ACC112 (cell line): Measurements from ENCODE around the gene CLSTN1.

Experiments
- H2AFZ ChIP-seq: fragments of 200-600 bp; sonication (generic); one replicate; pipeline ENCODE4 v1.6.0; 2017; ENCODE audit warnings: antibody characterized with exemption, low read length; ENCODE audit not compliant: unreplicated experiment
- H3K27ac ChIP-seq: fragments of 200-600 bp; sonication (generic); 2 replicates; pipeline ENCODE4 v1.5.1; 2014; ENCODE audit warnings: low read depth, mild to moderate bottlenecking, antibody characterized with exemption, low read length, moderate library complexity
- H3K27me3 ChIP-seq: fragments of 200-600 bp; sonication (generic); 2 replicates; pipeline ENCODE4 v1.6.1; 2014; ENCODE audit warnings: mild to moderate bottlenecking, antibody characterized with exemption, low read length, moderate library complexity, mixed read lengths; ENCODE audit not compliant: insufficient read depth
- H3K36me3 ChIP-seq: fragments of 200-600 bp; sonication (generic); 2 replicates; pipeline ENCODE4 v1.6.1; 2016; ENCODE audit warnings: mild to moderate bottlenecking, antibody characterized with exemption, low read length, moderate library complexity, mixed read lengths; ENCODE audit not compliant: insufficient read depth
- H3K4me1 ChIP-seq: fragments of 200-600 bp; sonication (generic); one replicate; pipeline ENCODE4 v1.6.1; 2016; ENCODE audit warnings: low read length, mixed read lengths; ENCODE audit not compliant: insufficient read depth, unreplicated experiment, control insufficient read depth
- H3K4me3 ChIP-seq: fragments of 200-600 bp; sonication (generic); 2 replicates; pipeline ENCODE4 v1.5.1; 2014; ENCODE audit warnings: mild to moderate bottlenecking, low read depth, low read length
- H3K79me2 ChIP-seq: fragments of 200-600 bp; sonication (generic); one replicate; pipeline ENCODE4 v1.6.0; 2016; ENCODE audit warnings: low read length; ENCODE audit not compliant: control insufficient read depth, unreplicated experiment, insufficient read depth

Gene CLSTN1

DNA sequence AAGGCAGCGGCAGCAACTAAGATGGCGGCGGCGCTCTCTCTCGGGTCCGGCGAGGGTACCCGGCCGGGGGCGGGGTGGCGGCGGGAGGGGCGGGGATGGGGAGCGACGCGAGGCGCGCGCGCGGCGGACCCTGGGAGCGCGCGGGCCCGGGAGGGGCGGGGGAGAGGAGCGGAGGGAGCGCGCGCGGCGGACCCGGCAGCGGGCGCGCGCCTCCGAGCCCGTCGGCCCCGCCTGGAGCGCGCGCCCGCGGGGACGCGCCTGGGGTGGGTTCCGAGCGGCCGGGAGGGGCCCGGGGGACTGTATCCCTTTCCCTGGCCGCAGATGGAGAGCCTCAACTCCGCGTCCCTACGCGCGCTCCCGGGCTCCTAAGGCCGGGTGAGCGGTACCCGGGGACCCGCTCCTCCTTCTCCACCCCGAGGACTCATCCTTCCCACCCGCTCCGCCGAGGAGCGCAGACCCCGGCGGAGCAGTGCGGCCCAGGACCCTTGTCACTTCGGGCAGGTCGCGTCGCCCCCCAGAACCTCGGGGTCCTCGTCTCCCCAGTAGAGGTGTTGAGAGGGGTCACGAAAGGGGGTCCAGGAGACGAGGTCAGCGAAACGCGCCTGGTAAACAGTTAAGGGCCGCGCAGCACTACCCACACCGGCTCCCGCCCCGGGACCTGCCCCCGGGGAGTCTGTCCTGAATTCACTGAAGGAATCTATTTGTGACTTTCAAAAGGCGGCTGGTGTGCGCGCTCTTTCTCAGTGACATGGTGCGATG lies at the start of gene CLSTN1:
TSS of gene CLSTN1 (minus strand) at position 23 of the 759 bp plus-strand sequence. CDS start 232 bp downstream, outside the sequence.
- Histone ChIP-seq H2AFZ (peak within 1 kb of the TSS; percentile 93), H3K27me3 (no peaks in the 10 kb centered on the region), H3K79me2 (peaks cover 40% of the 10 kb centered on the region), H3K36me3 (no peaks in the 10 kb centered on the region), H3K4me3 (peak within 1 kb of the TSS; percentile 99), H3K27ac (no peak within 1 kb of the TSS), H3K4me1 (peaks cover 29% of the 10 kb centered on the region)

DNA sequence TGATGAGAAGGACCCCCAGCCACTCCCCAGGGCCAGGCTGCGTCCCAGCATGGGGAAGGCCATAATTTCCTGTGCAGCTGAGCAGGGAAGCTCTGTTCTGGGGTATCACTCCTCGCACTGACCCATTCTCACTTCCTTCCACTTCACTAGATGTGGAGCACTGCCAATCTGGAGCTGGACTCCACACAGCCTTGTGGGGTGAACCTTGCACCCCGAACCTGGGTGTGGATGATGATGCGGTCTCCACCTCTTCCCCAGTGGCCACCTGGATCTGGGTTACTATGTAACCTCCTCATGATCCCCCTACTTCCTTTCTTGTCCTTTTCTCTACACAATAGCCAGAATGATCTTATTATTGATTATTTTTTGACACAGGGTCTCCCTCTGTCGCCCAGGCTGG lies 49.6 kb upstream of the CLSTN1 start:
- Histone ChIP-seq H2AFZ (no peak overlapping the region), H3K27me3 (no peaks in the 10 kb centered on the region), H3K4me1 (peaks cover 4% of the 10 kb centered on the region), H3K79me2 (no peaks in the 10 kb centered on the region), H3K4me3 (no peak overlapping the region), H3K27ac (no peak overlapping the region), H3K36me3 (no peaks in the 10 kb centered on the region)

DNA sequence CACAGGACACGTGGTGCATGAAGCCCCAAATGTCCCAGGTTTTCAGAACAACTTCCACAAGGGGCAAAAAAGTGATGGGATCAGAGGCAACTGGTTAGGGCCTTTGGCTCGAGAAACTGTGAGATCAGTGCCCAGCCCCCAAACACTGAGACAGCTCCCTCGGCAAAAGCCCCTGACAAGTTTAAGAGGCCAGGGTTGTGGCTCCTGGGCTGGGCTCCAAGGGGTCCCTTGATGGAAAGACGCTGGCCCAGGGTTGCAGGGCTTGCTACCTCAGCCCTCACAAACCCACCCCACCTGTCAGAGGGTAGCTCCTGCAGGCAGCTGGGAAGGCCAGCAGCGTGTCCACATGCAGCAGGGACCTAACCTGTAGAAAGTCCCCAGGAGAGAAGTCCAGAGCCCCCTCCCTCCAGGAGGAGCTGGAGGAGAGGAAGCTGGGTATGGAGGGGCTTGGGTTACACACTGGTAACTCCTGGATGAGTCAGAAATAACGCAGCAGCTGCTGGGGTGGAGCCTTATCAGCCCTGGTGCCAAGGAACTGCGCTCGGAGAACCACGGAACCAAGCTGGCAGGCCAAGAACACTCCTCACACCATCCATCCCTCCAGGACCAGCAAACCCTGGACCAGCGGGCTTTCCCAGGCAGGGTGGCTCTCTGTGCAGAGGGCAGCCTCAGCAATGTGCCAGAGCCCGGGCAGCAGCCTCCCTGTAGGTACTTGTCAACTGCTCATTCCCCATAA lies 48.8 kb upstream of the CLSTN1 start:
- H3K4me3 ChIP-seq: no peak overlapping the region
- no peak overlapping the region for H2AFZ ChIP-seq
- H3K4me1 ChIP-seq: peaks cover 4% of the 10 kb centered on the region
- H3K27ac ChIP-seq: no peak overlapping the region
- no peaks in the 10 kb centered on the region for H3K27me3 ChIP-seq
- H3K79me2 ChIP-seq: no peaks in the 10 kb centered on the region
- H3K36me3 ChIP-seq: no peaks in the 10 kb centered on the region

DNA sequence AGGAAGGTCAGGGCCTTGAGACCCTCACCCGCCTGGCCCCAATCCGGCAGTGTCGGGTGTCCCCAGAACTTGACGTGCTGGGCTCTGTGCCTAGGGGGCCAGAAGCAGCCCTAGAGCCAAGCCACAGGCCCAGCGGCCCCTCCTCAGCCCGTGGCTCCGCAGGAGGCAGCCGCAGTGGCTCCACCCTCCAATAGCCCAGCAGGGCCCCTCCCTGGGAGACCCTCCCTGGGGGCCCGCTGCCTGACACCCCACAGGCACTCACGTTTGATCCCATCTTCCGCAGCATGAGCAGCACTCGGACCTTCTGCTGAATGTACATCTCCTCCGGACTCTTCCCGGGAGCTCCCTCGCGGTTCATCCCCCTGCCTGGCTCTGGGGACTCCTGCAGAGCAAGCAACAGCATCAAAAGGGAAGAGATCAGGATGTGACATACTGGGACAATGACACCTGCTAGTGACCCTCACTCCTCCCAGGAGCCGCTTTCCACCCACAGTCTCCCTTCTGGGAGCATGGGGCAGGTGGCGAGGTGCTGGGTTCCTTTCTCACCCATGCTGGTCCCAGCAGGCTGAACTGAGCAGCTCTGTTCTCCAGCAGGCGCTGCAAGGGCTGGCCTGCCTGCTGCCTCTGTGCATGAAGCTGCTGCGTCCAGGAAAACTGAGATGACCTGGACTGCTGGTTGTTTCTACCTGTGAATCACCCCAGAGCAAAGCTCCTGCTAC lies 48.1 kb upstream of the CLSTN1 start:
- H3K27me3 ChIP-seq: no peaks in the 10 kb centered on the region
- H3K27ac ChIP-seq: no peak overlapping the region
- H3K4me1 ChIP-seq: peaks cover 4% of the 10 kb centered on the region
- no peak overlapping the region for H3K4me3 ChIP-seq
- H3K36me3 ChIP-seq: no peaks in the 10 kb centered on the region
- no peaks in the 10 kb centered on the region for H3K79me2 ChIP-seq
- H2AFZ ChIP-seq: no peak overlapping the region

DNA sequence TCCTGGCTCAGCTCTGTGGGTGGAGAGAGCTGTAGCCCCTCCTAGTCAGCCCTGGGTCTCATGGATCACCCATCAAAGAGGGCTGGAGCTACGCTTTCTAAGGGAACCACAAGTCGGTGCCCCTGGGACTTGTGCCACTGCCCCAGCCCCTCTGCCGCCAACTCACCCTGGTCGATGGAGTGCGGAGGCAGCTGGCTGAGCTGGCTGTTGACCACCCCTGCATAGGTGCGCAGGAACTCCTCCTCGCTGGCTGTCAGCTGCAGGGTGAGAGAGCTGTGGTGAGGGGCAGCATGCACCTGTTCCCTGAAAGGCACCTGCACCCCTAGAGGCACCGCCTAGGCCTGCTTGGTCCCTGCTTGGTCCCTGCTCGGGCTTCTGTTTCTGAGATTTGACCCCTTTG lies 47.3 kb upstream of the CLSTN1 start:
- H3K27ac ChIP-seq: no peak overlapping the region
- no peaks in the 10 kb centered on the region for H3K79me2 ChIP-seq
- peaks cover 4% of the 10 kb centered on the region for H3K4me1 ChIP-seq
- H3K36me3 ChIP-seq: no peaks in the 10 kb centered on the region
- no peak overlapping the region for H2AFZ ChIP-seq
- no peaks in the 10 kb centered on the region for H3K27me3 ChIP-seq
- no peak overlapping the region for H3K4me3 ChIP-seq

DNA sequence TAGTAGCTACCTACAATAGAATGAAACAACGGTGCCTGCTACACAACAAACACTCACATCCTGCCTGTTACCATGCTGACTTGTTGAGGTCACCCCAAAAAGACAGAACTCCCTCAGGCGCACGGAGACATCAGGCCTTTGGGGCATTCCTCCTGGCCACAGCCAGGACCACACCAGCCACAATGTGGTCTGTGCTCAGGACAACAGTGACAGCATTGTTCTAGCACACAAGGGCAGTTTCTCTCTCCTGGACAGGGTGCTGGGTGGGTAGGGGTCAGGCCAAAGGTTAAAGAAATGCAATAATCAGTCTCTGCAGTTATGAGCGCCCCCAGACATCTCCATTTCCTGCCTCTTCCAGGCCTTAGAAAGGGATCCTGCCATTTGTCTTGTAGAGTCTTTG lies 46.8 kb upstream of the CLSTN1 start:
- H3K4me1 ChIP-seq: peaks cover 9% of the 10 kb centered on the region

DNA sequence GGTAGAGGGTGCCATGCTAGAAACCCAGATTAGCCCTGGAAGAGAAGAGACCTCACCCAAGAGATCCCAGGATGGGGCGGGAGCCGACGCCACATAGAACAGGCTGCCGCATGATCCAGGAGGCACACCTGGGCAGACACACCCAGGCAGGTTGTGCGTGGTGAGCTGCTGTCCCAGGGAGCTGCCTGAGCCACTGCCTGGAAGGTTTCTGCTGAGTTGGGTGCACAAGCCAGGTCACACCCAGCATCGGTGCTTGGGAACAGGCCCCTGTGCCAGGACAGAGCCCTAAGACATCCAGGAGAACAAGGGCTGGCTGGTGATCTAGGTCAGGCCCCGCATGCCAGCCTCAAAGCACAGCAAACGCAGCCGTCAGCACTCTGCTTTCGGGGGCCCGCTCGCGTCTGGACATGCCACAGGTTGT lies 46.1 kb upstream of the CLSTN1 start:
- Histone ChIP-seq H3K27ac (no peak overlapping the region), H3K4me1 (peaks cover 5% of the 10 kb centered on the region)

More for the DNA sequence above, 46.8 kb upstream of the CLSTN1 start:
- no peak overlapping the region for H3K27ac ChIP-seq
- no peak overlapping the region for H3K4me3 ChIP-seq
- H3K36me3 ChIP-seq: no peaks in the 10 kb centered on the region
- no peaks in the 10 kb centered on the region for H3K27me3 ChIP-seq
- H2AFZ ChIP-seq: no peak overlapping the region
- H3K79me2 ChIP-seq: no peaks in the 10 kb centered on the region

DNA sequence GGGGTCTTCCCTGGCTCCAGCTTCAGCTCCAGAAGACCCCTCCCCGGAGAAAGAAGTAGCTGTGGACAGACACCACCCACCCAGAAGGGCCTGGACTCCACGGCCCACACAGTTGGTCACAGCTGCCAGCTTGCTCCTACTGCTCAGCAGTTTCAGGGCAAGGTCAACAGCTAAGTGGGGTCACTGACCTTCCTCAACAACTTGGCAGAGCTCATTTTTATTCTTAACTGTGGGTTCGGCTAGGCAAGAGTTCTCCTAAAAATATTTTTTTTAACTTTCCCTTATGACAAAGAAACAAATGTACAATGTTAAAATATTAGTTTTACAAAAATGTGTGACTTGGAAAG lies 44.5 kb upstream of the CLSTN1 start:
- Histone ChIP-seq H3K27me3 (no peaks in the 10 kb centered on the region), H3K4me3 (no peak overlapping the region), H3K79me2 (no peaks in the 10 kb centered on the region), H2AFZ (no peak overlapping the region), H3K27ac (no peak overlapping the region), H3K36me3 (no peaks in the 10 kb centered on the region), H3K4me1 (peaks cover 5% of the 10 kb centered on the region)

More for the DNA sequence above, 46.1 kb upstream of the CLSTN1 start:
- no peaks in the 10 kb centered on the region for H3K79me2 ChIP-seq
- H3K27me3 ChIP-seq: no peaks in the 10 kb centered on the region
- no peak overlapping the region for H2AFZ ChIP-seq
- no peak overlapping the region for H3K4me3 ChIP-seq
- no peaks in the 10 kb centered on the region for H3K36me3 ChIP-seq

DNA sequence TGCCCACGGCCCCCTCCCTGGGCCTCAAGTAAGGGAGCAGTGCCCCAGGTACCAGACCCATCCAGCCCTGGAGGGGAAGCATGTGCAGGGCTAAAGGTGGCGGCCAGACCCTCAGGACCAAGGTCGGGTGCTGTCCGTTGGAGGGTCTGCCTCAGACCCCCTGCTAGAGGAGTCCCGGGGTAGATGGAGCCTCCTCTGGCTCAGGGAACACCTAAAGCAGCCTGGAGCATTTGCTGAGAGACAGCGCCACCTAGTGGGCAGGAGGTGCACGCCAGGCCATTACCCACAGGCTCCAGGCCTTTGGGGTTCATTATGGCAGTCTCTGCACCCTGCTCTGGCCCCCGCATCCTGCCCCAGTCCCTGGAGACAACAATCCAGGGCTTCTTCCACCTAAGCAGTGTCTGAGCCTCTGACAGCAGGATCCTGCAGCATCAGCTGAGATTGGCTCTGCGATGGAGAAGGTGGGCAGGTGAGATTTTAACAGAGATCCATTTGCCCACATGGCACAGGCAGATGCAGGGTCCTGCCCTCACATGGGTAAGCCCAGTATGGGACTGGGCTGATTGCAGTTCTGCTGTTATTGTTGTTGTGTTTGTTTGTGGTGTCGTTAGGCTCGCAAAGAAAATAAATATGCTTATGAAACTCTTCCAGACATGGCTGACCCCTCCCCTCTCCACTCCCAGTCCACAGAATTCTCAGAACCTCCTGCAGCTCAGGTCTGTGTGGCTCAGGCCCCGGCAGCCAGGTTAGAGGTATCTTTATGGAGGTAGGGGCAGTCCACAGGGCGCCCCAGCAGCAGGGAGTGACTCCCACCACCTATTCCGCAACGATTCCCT lies 43.9 kb upstream of the CLSTN1 start:
- H3K4me1 ChIP-seq: peaks cover 5% of the 10 kb centered on the region
- no peak overlapping the region for H3K4me3 ChIP-seq
- no peaks in the 10 kb centered on the region for H3K36me3 ChIP-seq
- H3K27me3 ChIP-seq: no peaks in the 10 kb centered on the region
- no peak overlapping the region for H2AFZ ChIP-seq
- no peak overlapping the region for H3K27ac ChIP-seq
- H3K79me2 ChIP-seq: no peaks in the 10 kb centered on the region

DNA sequence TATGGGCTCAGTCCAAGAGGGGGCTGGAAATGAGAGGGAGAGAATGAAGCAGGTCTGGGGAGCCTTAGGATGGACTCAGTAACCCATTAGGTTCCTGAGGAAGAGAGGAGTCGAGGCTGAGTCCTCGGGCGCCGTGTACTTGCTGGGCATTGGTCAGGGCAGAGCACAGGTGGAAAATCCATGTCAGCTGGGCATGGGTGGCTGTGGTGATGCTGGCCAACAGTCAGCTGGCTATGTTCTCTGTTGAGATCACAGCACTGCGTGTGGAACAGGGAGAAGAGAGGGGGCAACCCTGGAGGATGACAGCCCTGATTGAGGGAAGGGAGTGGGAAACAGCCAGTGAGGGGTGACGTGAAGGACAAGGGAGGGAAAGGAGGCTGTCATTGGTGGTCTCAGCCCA lies 43.1 kb upstream of the CLSTN1 start:
- Histone ChIP-seq H3K27me3 (no peaks in the 10 kb centered on the region), H3K79me2 (no peaks in the 10 kb centered on the region), H3K4me1 (peaks cover 5% of the 10 kb centered on the region), H2AFZ (no peak overlapping the region), H3K4me3 (no peak overlapping the region), H3K36me3 (no peaks in the 10 kb centered on the region), H3K27ac (no peak overlapping the region)
